Measurements from ENCODE around the gene RFNG. TPM values are rescaled to one million over a fixed set of nuclear protein-coding genes. Genes with fewer than 3 reads are reported as not detected.

Gene RFNG
- total and polyA plus RNA-seq, 12 donors, result 21.2 to 78.0 (median 47.4) TPM

DNA sequence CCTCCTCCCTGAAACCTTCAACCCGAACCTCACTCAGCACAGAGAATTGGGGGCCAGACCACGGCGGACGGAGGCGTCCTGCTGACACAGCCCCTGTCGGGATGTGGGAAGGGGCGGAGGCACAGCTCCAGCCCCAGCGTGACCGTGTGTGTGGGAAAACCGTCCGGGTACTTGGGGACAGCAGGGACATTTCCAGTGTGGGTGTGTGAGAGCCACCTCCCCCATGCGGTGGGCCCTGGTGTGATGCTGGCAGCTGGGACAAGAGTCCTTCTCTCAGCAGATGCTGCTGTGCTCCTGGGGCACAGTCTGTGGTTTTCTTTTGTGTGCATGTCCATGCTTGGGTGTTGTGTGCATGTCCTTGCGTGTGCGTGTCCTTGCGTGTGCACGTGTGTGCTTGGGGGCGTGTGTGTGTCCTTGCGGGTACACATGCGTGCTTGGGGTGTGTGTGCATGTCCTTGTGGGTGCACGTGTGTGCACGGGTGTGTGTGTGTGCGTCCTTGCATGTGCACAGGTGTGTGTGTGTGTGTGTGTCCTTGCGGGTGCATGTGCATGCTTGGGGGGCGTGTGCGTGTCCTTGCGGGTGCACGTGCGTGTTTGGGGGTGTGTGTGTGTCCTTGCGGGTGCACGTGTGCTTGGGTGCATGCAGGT, 45.8 kb downstream of the RFNG start:
- Histone ChIP-seq H3K27me3 (no peaks in the 10 kb centered on the region), H3K36me3 (replicated peaks in 1 of 2) (no peaks in the 10 kb centered on the region), H3K9me3 (replicated peaks in 1 of 3) (no peaks in the 10 kb centered on the region), H3K4me1 (replicated peaks in 1 of 2) (peaks cover 4 to 12% of the 10 kb centered on the region in 2 donors), H3K4me3 (no peak overlapping the region), H3K27ac (no peak overlapping the region)
- DNase-seq, result no peak
- TF ChIP-seq, protein P1, sequence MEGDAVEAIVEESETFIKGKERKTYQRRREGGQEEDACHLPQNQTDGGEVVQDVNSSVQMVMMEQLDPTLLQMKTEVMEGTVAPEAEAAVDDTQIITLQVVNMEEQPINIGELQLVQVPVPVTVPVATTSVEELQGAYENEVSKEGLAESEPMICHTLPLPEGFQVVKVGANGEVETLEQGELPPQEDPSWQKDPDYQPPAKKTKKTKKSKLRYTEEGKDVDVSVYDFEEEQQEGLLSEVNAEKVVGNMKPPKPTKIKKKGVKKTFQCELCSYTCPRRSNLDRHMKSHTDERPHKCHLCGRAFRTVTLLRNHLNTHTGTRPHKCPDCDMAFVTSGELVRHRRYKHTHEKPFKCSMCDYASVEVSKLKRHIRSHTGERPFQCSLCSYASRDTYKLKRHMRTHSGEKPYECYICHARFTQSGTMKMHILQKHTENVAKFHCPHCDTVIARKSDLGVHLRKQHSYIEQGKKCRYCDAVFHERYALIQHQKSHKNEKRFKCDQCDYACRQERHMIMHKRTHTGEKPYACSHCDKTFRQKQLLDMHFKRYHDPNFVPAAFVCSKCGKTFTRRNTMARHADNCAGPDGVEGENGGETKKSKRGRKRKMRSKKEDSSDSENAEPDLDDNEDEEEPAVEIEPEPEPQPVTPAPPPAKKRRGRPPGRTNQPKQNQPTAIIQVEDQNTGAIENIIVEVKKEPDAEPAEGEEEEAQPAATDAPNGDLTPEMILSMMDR (IDR thresholded peaks at IDR 0.05), result no peak
- 82 to 97% (median 90%) methylated on average over 5 to 30 of the region's 30 CpGs for WGBS, 4 donors
- intact Hi-C loops (cut with DNase I), result no loop called here

DNA sequence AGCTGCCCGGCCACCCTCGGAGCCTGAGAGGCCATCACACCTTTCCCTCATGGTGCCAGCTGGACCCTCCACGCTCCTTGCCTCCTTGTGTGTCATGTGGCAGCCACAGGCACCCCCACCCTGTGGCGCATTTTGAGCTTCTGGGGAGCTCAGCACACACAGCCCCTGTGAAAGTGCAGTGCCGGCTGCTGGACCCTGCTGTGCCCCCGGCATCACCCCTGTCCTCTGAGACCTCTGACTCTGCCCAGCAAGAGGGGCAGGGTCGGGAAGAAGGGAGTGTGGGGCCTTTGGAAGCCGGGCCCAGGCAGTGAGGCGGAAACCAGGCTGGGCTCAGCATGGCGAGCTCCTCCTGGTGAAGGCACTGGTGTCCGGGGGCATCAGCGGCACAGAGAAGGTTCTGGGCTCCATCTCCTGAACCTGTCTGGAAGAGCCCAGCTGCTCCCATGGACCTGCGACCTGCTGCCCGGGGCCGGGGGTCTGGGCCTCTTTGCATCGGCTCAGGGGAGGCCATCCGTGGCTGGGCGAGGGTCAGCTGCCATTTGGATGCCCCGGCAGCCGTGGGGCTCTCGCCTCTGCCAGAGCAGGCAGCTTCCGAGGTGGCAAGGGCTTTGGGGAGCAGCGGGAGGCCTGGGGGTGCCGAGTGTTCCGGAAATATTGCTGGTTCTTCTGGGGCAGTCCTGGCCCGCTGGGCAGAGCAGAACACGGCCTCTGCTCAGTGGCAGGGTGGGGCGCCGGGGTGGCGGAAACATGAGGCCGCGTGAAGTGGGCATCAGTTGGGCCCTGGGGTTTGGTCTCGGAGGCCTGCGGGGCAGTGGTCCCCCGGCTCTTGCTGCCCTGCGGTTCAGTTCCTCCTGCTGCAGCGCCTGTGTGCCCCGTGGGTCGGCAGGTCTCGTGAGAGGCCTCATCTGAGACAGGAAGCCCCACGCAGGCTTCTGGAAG, 46.8 kb downstream of the RFNG start:
- WGBS, 4 donors, result 86 to 95% (median 92%) methylated on average over 18 to 41 of the region's 41 CpGs
- no peak for DNase-seq
- Histone ChIP-seq H3K27me3 (no peaks in the 10 kb centered on the region), H3K4me3 (no peak overlapping the region), H3K9me3 (replicated peaks in 1 of 3) (no peaks in the 10 kb centered on the region), H3K27ac (peak overlapping the region in 2 of 5 donors; percentile 54 to 86), H3K36me3 (replicated peaks in 1 of 2) (no peaks in the 10 kb centered on the region), H3K4me1 (replicated peaks in 1 of 2) (peaks cover 4 to 12% of the 10 kb centered on the region in 2 donors)
- TF ChIP-seq POLR2A (IDR thresholded peaks at IDR 0.05), result no peak
- TF ChIP-seq, protein P1 (IDR thresholded peaks at IDR 0.05), result no peak
- intact Hi-C loops (cut with DNase I), result no loop called here

DNA sequence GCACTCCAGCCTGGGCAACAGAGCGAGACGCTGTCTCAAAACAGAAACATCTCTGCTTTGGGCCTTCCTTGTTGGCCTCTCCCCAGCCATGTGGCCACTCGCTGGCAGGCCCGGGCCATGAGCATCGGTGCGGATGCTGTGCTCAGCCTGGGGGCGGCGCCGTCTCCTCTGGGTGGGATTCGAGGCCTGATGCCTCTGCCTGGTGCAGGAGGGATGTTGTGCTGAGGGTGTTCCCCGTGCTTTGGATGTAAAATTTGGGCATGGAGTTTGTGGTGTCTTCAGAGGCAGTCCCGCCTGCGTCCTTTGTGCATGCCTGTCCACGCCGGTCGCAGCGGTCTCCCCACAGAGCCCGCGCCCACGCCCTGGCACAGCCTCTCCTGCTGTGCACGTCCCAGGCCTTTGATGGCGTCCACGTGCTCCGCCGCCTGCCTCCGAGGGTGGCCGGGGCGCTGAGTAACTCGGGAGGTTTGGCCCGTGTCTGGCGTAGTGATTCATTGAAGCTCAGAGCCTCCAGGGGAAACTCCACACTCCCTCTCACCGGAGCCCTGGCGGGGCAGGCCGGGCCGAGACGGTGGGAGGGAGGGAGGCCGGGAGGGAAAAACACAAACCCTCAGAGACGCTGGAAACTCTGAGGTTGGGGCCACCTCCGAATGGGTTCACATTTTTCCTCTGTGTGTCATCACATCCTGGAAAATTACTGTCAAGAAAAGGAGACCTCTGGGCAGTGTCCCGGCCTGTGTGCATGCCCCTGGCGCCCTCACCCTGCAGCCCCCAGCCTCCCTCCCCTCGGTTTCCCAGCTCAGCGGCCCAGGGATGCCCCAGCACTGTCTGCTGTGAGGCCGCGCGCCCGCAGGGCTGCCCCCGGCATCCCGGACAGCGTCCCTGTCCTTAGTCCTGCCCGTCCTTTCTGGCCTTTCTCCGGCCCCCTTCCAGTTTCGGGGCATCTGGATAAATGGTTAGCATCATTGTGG, 47.9 kb downstream of the RFNG start:
- H3K36me3 ChIP-seq (replicated peaks in 1 of 2), result no peaks in the 10 kb centered on the region
- 52 to 67% (median 57%) methylated on average over 15 to 53 of the region's 53 CpGs for WGBS, 4 donors
- intact Hi-C loops (cut with DNase I), result no loop called here
- peaks cover 4 to 12% of the 10 kb centered on the region in 2 donors for H3K4me1 ChIP-seq (replicated peaks in 1 of 2)
- H3K27me3 ChIP-seq, result no peaks in the 10 kb centered on the region
- peak overlapping the region in 4 of 5 donors; percentile 37 to 86 (median 60) for H3K27ac ChIP-seq
- H3K9me3 ChIP-seq (replicated peaks in 1 of 3), result no peaks in the 10 kb centered on the region
- peak; percentile 61 to 90 (median 88) for DNase-seq
- TF ChIP-seq, protein P1 (IDR thresholded peaks at IDR 0.05), result no peak
- no peak for TF ChIP-seq POLR2A (IDR thresholded peaks at IDR 0.05)
- no peak overlapping the region for H3K4me3 ChIP-seq

Measured in adrenal gland (tissue), 12 donors.